ENCODE measurements around the gene ALX4. TPM values are rescaled to one million over a fixed set of nuclear protein-coding genes. Genes with fewer than 3 reads are reported as not detected.

ALX4 gene
- total and polyA plus RNA-seq, 2 of the 8 experiments (the other 6 are each of a cell fraction or from before 2014, with no cell fraction given) = not detected

DNA sequence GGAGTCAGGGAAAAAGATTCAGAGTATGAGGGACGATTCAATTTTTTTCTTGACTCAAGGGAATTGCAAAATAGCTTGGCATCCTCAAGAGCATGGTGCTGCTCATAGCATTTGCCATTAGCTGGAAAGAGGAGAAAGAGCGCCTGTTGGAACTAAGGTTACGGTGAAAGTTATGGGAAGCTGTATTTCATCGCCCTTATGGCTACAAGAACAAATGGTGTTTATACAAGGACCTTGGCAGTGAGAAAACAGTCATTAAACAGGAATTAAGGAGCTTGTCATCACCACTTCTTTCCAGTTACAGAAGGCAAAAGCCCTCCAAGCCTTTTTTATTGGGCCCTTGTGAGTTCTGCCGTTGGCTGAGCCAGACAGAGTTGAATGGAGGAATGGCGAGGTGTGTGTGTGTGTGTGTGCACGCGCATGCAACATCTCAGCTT, 74.2 kb downstream of the ALX4 start (continued):
- TF ChIP-seq, protein P1, sequence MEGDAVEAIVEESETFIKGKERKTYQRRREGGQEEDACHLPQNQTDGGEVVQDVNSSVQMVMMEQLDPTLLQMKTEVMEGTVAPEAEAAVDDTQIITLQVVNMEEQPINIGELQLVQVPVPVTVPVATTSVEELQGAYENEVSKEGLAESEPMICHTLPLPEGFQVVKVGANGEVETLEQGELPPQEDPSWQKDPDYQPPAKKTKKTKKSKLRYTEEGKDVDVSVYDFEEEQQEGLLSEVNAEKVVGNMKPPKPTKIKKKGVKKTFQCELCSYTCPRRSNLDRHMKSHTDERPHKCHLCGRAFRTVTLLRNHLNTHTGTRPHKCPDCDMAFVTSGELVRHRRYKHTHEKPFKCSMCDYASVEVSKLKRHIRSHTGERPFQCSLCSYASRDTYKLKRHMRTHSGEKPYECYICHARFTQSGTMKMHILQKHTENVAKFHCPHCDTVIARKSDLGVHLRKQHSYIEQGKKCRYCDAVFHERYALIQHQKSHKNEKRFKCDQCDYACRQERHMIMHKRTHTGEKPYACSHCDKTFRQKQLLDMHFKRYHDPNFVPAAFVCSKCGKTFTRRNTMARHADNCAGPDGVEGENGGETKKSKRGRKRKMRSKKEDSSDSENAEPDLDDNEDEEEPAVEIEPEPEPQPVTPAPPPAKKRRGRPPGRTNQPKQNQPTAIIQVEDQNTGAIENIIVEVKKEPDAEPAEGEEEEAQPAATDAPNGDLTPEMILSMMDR (IDR thresholded peaks at IDR 0.05; ENCODE audit: control extremely low read depth in 1 of 3, insufficient read depth in 1 of 3, low read depth in 1 of 3, low read length in 3 of 3) = no peak
- TF ChIP-seq TAF7 (optimal IDR thresholded peaks at IDR 0.05; ENCODE audit: borderline replicate concordance, low read depth, low read length) (no peak), POLR2AphosphoS5 (IDR thresholded peaks at IDR 0.05; ENCODE audit: low read depth, low read length) (no peak), NANOG (IDR thresholded peaks at IDR 0.05; ENCODE audit: insufficient read depth, low read depth, low read length, poor library complexity, severe bottlenecking) (no peak), CBX5 (IDR thresholded peaks at IDR 0.05; ENCODE audit: low read depth, low read length) (no peak)
- TF ChIP-seq, protein P2, sequence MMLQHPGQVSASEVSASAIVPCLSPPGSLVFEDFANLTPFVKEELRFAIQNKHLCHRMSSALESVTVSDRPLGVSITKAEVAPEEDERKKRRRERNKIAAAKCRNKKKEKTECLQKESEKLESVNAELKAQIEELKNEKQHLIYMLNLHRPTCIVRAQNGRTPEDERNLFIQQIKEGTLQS (IDR thresholded peaks at IDR 0.05; ENCODE audit: insufficient read depth, low read depth, low read length) = no peak
